K562 (cell line): Measurements from ENCODE around the gene TIGD7. TPM values are rescaled to one million over a fixed set of nuclear protein-coding genes. Genes with fewer than 3 reads are reported as not detected.

ENCODE experiments used
- ATAC-seq: fragments of 200-7000 bp; cut with Tn5 transposase; 3 replicates; pipeline ENCODE4 v1.9.1; 2020; ENCODE audit warnings: moderate library complexity
- BruUV-seq: library from RNA; stranded (reverse); fragments of 400-500 nt; replicated peaks from 2 replicates; lab custom pipeline; 2021; lab: Mats Ljungman, UMichigan
- CTCF ChIA-PET: fragments of 300-600 bp; formaldehyde crosslinking; extraction: SDS; loops from one replicate; lab custom pipeline; 2021; ENCODE audit warnings: low intra/inter-chr PET ratio; lab: Yijun Ruan, JAX
- POLR2A ChIA-PET: fragments of 300-600, 350-650 bp; sonication (Branson Sonifier 250); formaldehyde crosslinking; extraction: SDS; loops from one replicate; lab custom pipeline; 2021; ENCODE audit warnings: antibody characterized with exemption, inconsistent platforms; lab: Yijun Ruan, JAX
- DNase-seq, 4 experiments: peaks; one replicate each; pipeline versions ENCODE4 v3.0.0 to v3.0.0-alpha.2; 2011 to 2018; ENCODE audit warnings: low spot score in 3 of 4, mixed read lengths in 3 of 4; ENCODE audit errors: extremely low read depth in 1 of 4
- FAIRE-seq: peaks from 2 replicates; lab custom pipeline; 2011; peaks lifted over from hg19 to GRCh38; lab: Jason Lieb, UNC
- H2AFZ ChIP-seq: 2 replicates; pipeline ENCODE4 v1.6.0; 2011; ENCODE audit warnings: low read depth, low read length, control low read depth, inconsistent platforms
- H3K27ac ChIP-seq: fragments of 200-600 bp; 3 replicates; pipeline ENCODE4 v1.8.0; 2011; ENCODE audit warnings: low read depth, mild to moderate bottlenecking, control low read depth, inconsistent platforms, low read length, moderate library complexity, mixed read lengths; ENCODE audit errors: extremely low read depth
- H3K27me3 ChIP-seq, 2 experiments: fragments of 300-600 bp in 1 of 2; 2 replicates in 1 of 2; 3 replicates in 1 of 2; pipeline versions ENCODE4 v1.6.0 to v1.8.0; 2011; ENCODE audit warnings: inconsistent platforms in 2 of 2, low read length in 2 of 2, mild to moderate bottlenecking in 1 of 2, mixed read lengths in 1 of 2, moderate library complexity in 1 of 2; ENCODE audit not compliant: control insufficient read depth in 2 of 2, insufficient read depth in 2 of 2
- H3K36me3 ChIP-seq: fragments of 300-600 bp; 3 replicates; pipeline ENCODE4 v1.8.0; 2011; ENCODE audit warnings: mild to moderate bottlenecking, low read length, inconsistent platforms; ENCODE audit not compliant: control insufficient read depth, insufficient read depth
- H3K4me1 ChIP-seq, 2 experiments: fragments of 200-600 bp in 1 of 2; replicated peaks in 1 of 2; 2 replicates in 1 of 2; 3 replicates in 1 of 2; pipeline versions ENCODE4 v1.5.1 to v1.8.0; 2011; ENCODE audit warnings: inconsistent platforms in 2 of 2, low read length in 2 of 2, mild to moderate bottlenecking in 1 of 2, mixed read lengths in 1 of 2, moderate library complexity in 1 of 2; ENCODE audit not compliant: control insufficient read depth in 2 of 2, insufficient read depth in 2 of 2
- H3K4me2 ChIP-seq: 2 replicates; pipeline ENCODE4 v1.6.1; 2011; ENCODE audit warnings: low read length, control low read depth, inconsistent platforms, mixed read lengths; ENCODE audit not compliant: insufficient read depth
- H3K4me3 ChIP-seq: fragments of 200-600 bp; sonication (generic), shearing (Covaris generic); 2 replicates; pipeline ENCODE4 v1.5.1; 2016; ENCODE audit warnings: control low read depth, inconsistent platforms
- H3K79me2 ChIP-seq: fragments of 200-600 bp; 3 replicates; pipeline ENCODE4 v1.8.0; 2011; ENCODE audit warnings: low read length, inconsistent platforms; ENCODE audit not compliant: control insufficient read depth, insufficient read depth
- H3K9ac ChIP-seq, 2 experiments: 2 replicates each; pipeline versions ENCODE4 v1.6.0 to v1.6.1; 2011; ENCODE audit warnings: low read depth in 2 of 2, low read length in 2 of 2, control low read depth in 1 of 2, inconsistent platforms in 1 of 2, mild to moderate bottlenecking in 1 of 2, mixed read lengths in 1 of 2; ENCODE audit not compliant: insufficient read depth in 1 of 2
- H3K9me1 ChIP-seq: one replicate; pipeline ENCODE4 v1.6.0; 2011; ENCODE audit warnings: inconsistent platforms, mild to moderate bottlenecking, low read length, moderate library complexity; ENCODE audit not compliant: control insufficient read depth, insufficient read depth
- H3K9me3 ChIP-seq: replicated peaks from 2 replicates; pipeline ENCODE4 v1.5.1; 2011; ENCODE audit warnings: low read depth, low read length, inconsistent platforms; ENCODE audit not compliant: control insufficient read depth, insufficient read depth
- H4K20me1 ChIP-seq: replicated peaks from 2 replicates; pipeline ENCODE4 v1.6.1; 2011; ENCODE audit warnings: low read length, inconsistent platforms, mixed read lengths; ENCODE audit not compliant: control insufficient read depth, insufficient read depth
- ATF7 ChIP-seq: fragments of 450-650 bp; IDR thresholded peaks from 2 replicates; pipeline ENCODE4 v1.7.1; 2014; ENCODE audit warnings: mild to moderate bottlenecking, moderate library complexity
- EGR1 ChIP-seq: fragments of 450-650 bp; conservative IDR thresholded peaks from 2 replicates; pipeline ENCODE4 v1.6.1; 2017; ENCODE audit warnings: mild to moderate bottlenecking
- ERF ChIP-seq: fragments of 450-650 bp; formaldehyde crosslinking; IDR thresholded peaks from 2 replicates; pipeline ENCODE4 v1.4.0; 2020; ENCODE audit warnings: mild to moderate bottlenecking, mixed read lengths
- GTF2A2 ChIP-seq: IDR thresholded peaks from 2 replicates; pipeline ENCODE4 v1.6.1; 2016; ENCODE audit warnings: mild to moderate bottlenecking, missing genetic modification characterization, missing compliant biosample characterization
- PBX2 ChIP-seq, 2 experiments: IDR thresholded peaks in 1 of 2; conservative IDR thresholded peaks in 1 of 2; 2 replicates each; pipeline ENCODE4 v1.6.1; 2016; ENCODE audit warnings: low read depth in 2 of 2, mild to moderate bottlenecking in 1 of 2, missing compliant biosample characterization in 1 of 2, missing genetic modification characterization in 1 of 2, moderate library complexity in 1 of 2
- PTRF ChIP-seq: fragments of 450-650 bp; IDR thresholded peaks from 2 replicates; pipeline ENCODE4 v1.6.1; 2016; ENCODE audit warnings: mild to moderate bottlenecking, missing genetic modification characterization, missing compliant biosample characterization
- RAD51 ChIP-seq: fragments of 450-650 bp; IDR thresholded peaks from 2 replicates; pipeline ENCODE4 v1.7.1; 2016; ENCODE audit warnings: low read depth, mild to moderate bottlenecking, borderline replicate concordance
- RBM14 ChIP-seq: fragments of 200-400 bp; formaldehyde crosslinking; IDR thresholded peaks from 2 replicates; pipeline ENCODE4 v1.6.1; 2018; ENCODE audit warnings: low read depth, mild to moderate bottlenecking, low read length, moderate library complexity, borderline replicate concordance; ENCODE audit not compliant: insufficient read depth
- RBM17 ChIP-seq: fragments of 200-400 bp; formaldehyde crosslinking; IDR thresholded peaks from 2 replicates; pipeline ENCODE4 v1.6.1; 2017; ENCODE audit warnings: low read depth, mild to moderate bottlenecking, low read length, borderline replicate concordance
- RHOXF2B ChIP-seq: fragments of 250-450 bp; sonication (Bioruptor Pico); conservative IDR thresholded peaks from 2 replicates; pipeline ENCODE4 v1.5.1; 2021
- TAF7 ChIP-seq: fragments of 450-650 bp; IDR thresholded peaks from 2 replicates; pipeline ENCODE4 v1.6.1; 2016; ENCODE audit warnings: missing genetic modification characterization, missing compliant biosample characterization
- TCF15 ChIP-seq: fragments of 250-450 bp; sonication (Bioruptor Pico); IDR thresholded peaks from 2 replicates; pipeline ENCODE4 v1.8.0; 2022; ENCODE audit warnings: moderate library complexity, mild to moderate bottlenecking, inconsistent platforms
- TCF7 ChIP-seq: sonication (generic); IDR thresholded peaks from 2 replicates; pipeline ENCODE4 v1.6.1; 2016; ENCODE audit warnings: antibody characterized with exemption, borderline replicate concordance
- XRCC4 ChIP-seq: IDR thresholded peaks from one replicate; pipeline ENCODE4 v1.6.1; 2011; ENCODE audit not compliant: insufficient read depth, insufficient read length; ENCODE audit errors: extremely low read depth
- ZBTB12 ChIP-seq: fragments of 250-450 bp; sonication (Bioruptor Pico); IDR thresholded peaks from 2 replicates; pipeline ENCODE4 v1.4.0; 2020
- ZNF347 ChIP-seq: fragments of 450-650 bp; formaldehyde crosslinking; IDR thresholded peaks from 2 replicates; pipeline ENCODE4 v1.4.0; 2020; ENCODE audit warnings: low read depth, mild to moderate bottlenecking, moderate library complexity
- ZNF354B ChIP-seq: fragments of 250-450 bp; sonication (Bioruptor Pico); IDR thresholded peaks from 2 replicates; pipeline ENCODE4 v1.4.0; 2020
- WGBS: fragments of 100-300 bp; shearing (Covaris generic); methylation state at CpG from one replicate; pipeline ENCODE4 v1.1.6; 2016; ENCODE audit warnings: low coverage, mixed read lengths; ENCODE audit not compliant: insufficient coverage; ENCODE audit errors: missing lambda C conversion rate; 5-methylcytosine and 5-hydroxymethylcytosine counted together
- in situ Hi-C: fragments of 300-500 bp; cut with MboI; formaldehyde crosslinking; loops from 4 replicates; pipeline ENCODE4 v1.15.0; 2018; ENCODE audit warnings: inconsistent platforms, mixed read lengths
- intact Hi-C: fragments of 100-400 bp; cut with micrococcal nuclease; formaldehyde crosslinking; loops from 2 replicates; pipeline ENCODE4 v1.14.2; 2022
- polyA plus RNA-seq, 8 experiments: library from polyadenylated mRNA; depleted of rRNA in 4 of 8; stranded (reverse) in 5 of 8; unstranded in 3 of 8; fragments of >200 nt; fragmentation: Nextera tagmentation in 2 of 8; fragmentation: Illumina TruSeq in 1 of 8; extraction: Ambion mirVana in 2 of 8; extraction: Trizol in 1 of 8; gene quantifications; 2 replicates each; pipeline versions ENCODE4 v1.2.1 to v1.2.3, GENCODE V29; 2011 to 2014; ENCODE audit warnings: inconsistent platforms in 1 of 8, missing spikeins in 1 of 8
- total RNA-seq, 7 experiments: library from RNA; depleted of rRNA in 6 of 7; stranded (reverse); fragments of >200 nt in 6 of 7; fragmentation: Illumina TruSeq in 2 of 7; extraction: Trizol in 2 of 7; gene quantifications; 2 replicates each; pipeline versions ENCODE4 v1.2.1 to v1.2.3, GENCODE V29; 2011 to 2021; ENCODE audit warnings: low replicate concordance in 1 of 7

TIGD7 gene
- total and polyA plus RNA-seq, 9 of the 15 experiments (the other 6 are each of a cell fraction or from before 2014, with no cell fraction given) = 0.84 to 10.7 (median 6.7) TPM

- Histone ChIP-seq H3K9ac (peak within 1 kb of the TSS; percentile 96 to 99), H3K79me2 (peaks cover 32% of the 10 kb centered on the region), H2AFZ (peak within 1 kb of the TSS; percentile 97), H3K27ac (peak within 1 kb of the TSS; percentile 100), H3K4me2 (peak within 1 kb of the TSS; percentile 98), H4K20me1 (no peaks in the 10 kb centered on the region), H3K9me1 (no peaks in the 10 kb centered on the region), H3K36me3 (peaks cover 22% of the 10 kb centered on the region; the same call in 2 of the 3 replicates), H3K9me3 (peaks cover 3% of the 10 kb centered on the region), H3K27me3 (no peaks in the 10 kb centered on the region), H3K4me3 (peak within 1 kb of the TSS; percentile 93), H3K4me1 (peaks cover 8 to 22% of the 10 kb centered on the region in 2 experiments; a peak in 4 of 5 replicates)
- ChIA-PET CTCF (no interaction called here), POLR2A (interaction anchor here (0.6 to 3.1 kb wide), 31 partner anchors 9 to 608 kb away, joined by 3 to 15 read pairs (median 4); partner anchors contain the start of genes CLUAP1, TIGD7, ZNF174 and ZNF75A)
- in situ Hi-C loops (no loop called here), intact Hi-C loops (loop anchor here (2.0 kb wide), 1 partner anchor 18 kb away; no protein-coding TSS in a partner anchor)
- FAIRE-seq (peak; percentile 99), DNase-seq (peak; percentile 94 to 98 (median 97)), ATAC-seq (peak; percentile 97)
- no TSS peak for BruUV-seq
- under 1% methylated on average over 60 of the region's 72 CpGs for WGBS
- TF ChIP-seq ZNF347 (CRISPR knock-in tag) = no peak
- no peak for TF ChIP-seq TCF7
- no peak for TF ChIP-seq RBM17
- TF ChIP-seq XRCC4 = no peak
- no peak for TF ChIP-seq PTRF (tag)
- peak; percentile 82 for TF ChIP-seq ATF7
- TF ChIP-seq RAD51 = peak; percentile 73
- TF ChIP-seq PBX2 (CRISPR knock-in tag; IDR thresholded peaks at IDR 0.05; ENCODE audit: low read depth) = no peak
- 0 out of 2 replicates have a peak, but pooled peaks have one; percentile 9 for TF ChIP-seq PBX2 (tag; conservative IDR thresholded peaks at IDR 0.05; ENCODE audit: low read depth)
- no peak for TF ChIP-seq ERF (CRISPR knock-in tag)
- no peak for TF ChIP-seq GTF2A2 (tag)
- TF ChIP-seq TCF15 = no peak
- peak; percentile 91 for TF ChIP-seq ZBTB12
- TF ChIP-seq RHOXF2B = no peak
- no peak for TF ChIP-seq ZNF354B (CRISPR knock-in tag)
- peak; percentile 71; the same call in 1 of the 2 replicates for TF ChIP-seq TAF7
- peak; percentile 45 for TF ChIP-seq EGR1
- TF ChIP-seq RBM14 = no peak
These were observed 22.3 kb downstream of the TIGD7 start, which contains the start of gene ZNF263 for GRCh38 chr16:3282730-3283542. ZNF263 (plus strand) TSS chr16:3283491; CDS start chr16:3283819, 328 bp downstream.
